Mesothelial cell of epicardium (in vitro differentiated cells): ENCODE data around the gene RIOX2. TPM values are rescaled to one million over a fixed set of nuclear protein-coding genes. Genes with fewer than 3 reads are reported as not detected.

Experiments used
- DNase-seq, 2 experiments: peaks; one replicate each; pipeline ENCODE4 v3.0.0; 2021; ENCODE audit warnings: low spot score in 2 of 2; ENCODE audit not compliant: unreplicated experiment in 2 of 2
- H3K27ac Mint-ChIP-seq: 2 replicates; pipeline ENCODE4 v1.8.0; 2021; ENCODE audit warnings: mixed read lengths
- H3K27me3 Mint-ChIP-seq: 2 replicates; pipeline ENCODE4 v1.8.0; 2021; ENCODE audit warnings: low read depth, mixed read lengths
- H3K36me3 Mint-ChIP-seq: 2 replicates; pipeline ENCODE4 v1.8.0; 2021; ENCODE audit warnings: mixed read lengths
- H3K4me1 Mint-ChIP-seq: 2 replicates; pipeline ENCODE4 v1.8.0; 2021; ENCODE audit warnings: mixed read lengths
- H3K4me3 Mint-ChIP-seq: 2 replicates; pipeline ENCODE4 v1.8.0; 2021; ENCODE audit warnings: mild to moderate bottlenecking, moderate library complexity, mixed read lengths
- H3K9me3 Mint-ChIP-seq: 2 replicates; pipeline ENCODE4 v1.8.0; 2021; ENCODE audit warnings: mixed read lengths
- CTCF ChIP-seq: fragments of 200-600 bp; sonication (generic); IDR thresholded peaks from one replicate; pipeline ENCODE4 v1.5.0; 2021; ENCODE audit warnings: antibody characterized with exemption; ENCODE audit not compliant: unreplicated experiment
- total RNA-seq: library from RNA; stranded (reverse); gene quantifications from 3 replicates; pipeline ENCODE4 v1.2.1, GENCODE V29; 2021

Gene RIOX2
- total RNA-seq, 1 donor from 2014 or later, result 17.3 TPM

- H3K4me1 Mint-ChIP-seq, result no peaks in the 10 kb centered on the region
- TF ChIP-seq CTCF, result no peak
- peaks cover 16% of the 10 kb centered on the region for H3K27me3 Mint-ChIP-seq
- no peak overlapping the region for H3K27ac Mint-ChIP-seq
- no peak overlapping the region for H3K4me3 Mint-ChIP-seq
- no peaks in the 10 kb centered on the region for H3K36me3 Mint-ChIP-seq
- H3K9me3 Mint-ChIP-seq, result no peaks in the 10 kb centered on the region
- no peak for DNase-seq
Measured at GRCh38 chr3:97988784-97989568, 16.7 kb upstream of the RIOX2 start.

GRCh38 chr3:97987306-97987705 is 15.1 kb upstream of the RIOX2 start:
- Mint-ChIP-seq H3K36me3 (no peaks in the 10 kb centered on the region), H3K27ac (no peak overlapping the region), H3K4me3 (no peak overlapping the region), H3K9me3 (no peaks in the 10 kb centered on the region), H3K27me3 (peaks cover 4% of the 10 kb centered on the region), H3K4me1 (no peaks in the 10 kb centered on the region)
- no peak for TF ChIP-seq CTCF
- no peak for DNase-seq

GRCh38 chr3:97983933-97984491 is 11.8 kb upstream of the RIOX2 start:
- H3K9me3 Mint-ChIP-seq, result no peaks in the 10 kb centered on the region
- no peaks in the 10 kb centered on the region for H3K4me1 Mint-ChIP-seq
- no peaks in the 10 kb centered on the region for H3K36me3 Mint-ChIP-seq
- no peak for DNase-seq
- no peak overlapping the region for H3K4me3 Mint-ChIP-seq
- no peak for TF ChIP-seq CTCF
- H3K27ac Mint-ChIP-seq, result no peak overlapping the region
- no peaks in the 10 kb centered on the region for H3K27me3 Mint-ChIP-seq

- DNase-seq, result no peak
- no peak for TF ChIP-seq CTCF
- no peak overlapping the region for H3K27ac Mint-ChIP-seq
- peaks cover 6% of the 10 kb centered on the region for H3K4me1 Mint-ChIP-seq
- H3K36me3 Mint-ChIP-seq, result no peaks in the 10 kb centered on the region
- no peak overlapping the region for H3K4me3 Mint-ChIP-seq
- no peaks in the 10 kb centered on the region for H3K9me3 Mint-ChIP-seq
- H3K27me3 Mint-ChIP-seq, result no peaks in the 10 kb centered on the region
Measured at GRCh38 chr3:97981886-97982285, 9.7 kb upstream of the RIOX2 start.

GRCh38 chr3:97979610-97980009 is 7.4 kb upstream of the RIOX2 start:
- DNase-seq, result no peak
- Mint-ChIP-seq H3K27ac (no peak overlapping the region), H3K4me1 (peaks cover 6% of the 10 kb centered on the region), H3K36me3 (no peaks in the 10 kb centered on the region), H3K27me3 (peaks cover 3% of the 10 kb centered on the region), H3K4me3 (no peak overlapping the region), H3K9me3 (no peaks in the 10 kb centered on the region)
- no peak for TF ChIP-seq CTCF
